Aortic smooth muscle cell (primary cell): ENCODE data around the gene CTXN3. TPM values are rescaled to one million over a fixed set of nuclear protein-coding genes. Genes with fewer than 3 reads are reported as not detected.

Source experiments
- total RNA-seq: library from RNA; depleted of rRNA; stranded (reverse); fragments of >200 nt; gene quantifications from 2 replicates; pipeline ENCODE4 v1.2.3, GENCODE V29; 2014

CTXN3 gene
- not detected in 2 replicates for total RNA-seq

DNA sequence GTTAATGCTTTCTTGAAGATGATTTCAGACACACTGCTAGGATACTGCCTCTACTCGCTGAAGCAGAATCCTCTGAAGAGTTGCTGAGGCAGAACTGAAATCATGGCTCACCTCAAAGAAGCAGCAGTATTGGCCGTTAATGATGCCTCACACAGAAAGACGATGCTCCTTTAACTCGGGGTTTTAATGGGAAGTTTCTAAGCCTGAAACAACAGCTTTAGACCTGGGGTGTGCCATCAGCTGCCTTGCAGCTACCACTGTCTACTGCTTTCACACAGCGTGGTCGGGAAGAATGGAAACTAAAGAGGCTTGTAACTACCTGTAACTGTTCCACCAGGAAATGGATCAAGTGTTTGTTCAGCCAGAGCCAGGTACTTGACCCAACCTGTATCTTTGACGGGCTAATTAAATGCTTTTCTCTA lies at the start of gene CTXN3:
Gene CTXN3, plus strand, starts transcription at position 65 of the 422 bp plus-strand sequence. CDS start 8,440 bp downstream, outside the sequence.

DNA sequence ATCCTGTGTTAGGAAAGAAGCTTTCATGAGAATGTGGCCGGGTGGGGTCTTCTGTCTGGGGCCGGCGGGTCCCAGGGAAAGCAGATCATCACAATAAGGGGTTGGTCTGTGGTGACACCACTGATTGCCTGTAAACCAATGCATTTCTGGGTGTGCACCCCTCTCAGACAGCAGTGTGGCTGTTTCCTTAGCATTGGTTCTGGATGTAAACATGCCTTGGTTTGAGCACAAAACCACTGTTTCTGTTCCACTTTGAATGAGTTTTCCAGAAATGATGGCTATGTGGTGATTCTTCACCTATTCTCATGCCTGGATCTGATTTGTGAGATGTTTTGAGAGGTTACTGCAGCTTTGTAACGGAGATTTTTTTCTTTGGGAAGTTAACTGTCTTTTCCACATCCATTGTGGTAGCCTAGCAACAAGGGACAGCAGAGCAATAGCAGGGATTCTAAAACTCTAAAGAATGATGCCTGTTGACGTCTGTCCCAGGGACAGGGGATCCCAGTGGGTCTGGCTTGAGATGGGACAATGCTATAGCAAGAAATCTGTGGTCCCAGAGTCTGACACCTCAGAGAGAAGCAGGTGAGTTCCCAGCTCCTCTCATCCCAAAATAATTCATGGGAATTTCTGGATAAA lies 54.2 kb downstream of the CTXN3 start, which contains the start of gene CCDC192:
Gene CCDC192, plus strand, starts transcription at position 466 of the 636 bp plus-strand sequence. Its CDS starts 55 bp downstream, at position 521.

Other genes with a start within 250 kb of the CTXN3 start
- gene PRRC1, start 131.4 kb upstream of the CTXN3 start, total RNA-seq: 55.0 and 79.1 TPM in 2 replicates
- gene CCDC192, start 54.3 kb downstream of the CTXN3 start, total RNA-seq: not detected in 2 replicates